C4-2B (cell line): Measurements from ENCODE around the gene NLRP1.

Experiments
- H3K27ac ChIP-seq: fragments of 450-650 bp; 2 replicates; pipeline ENCODE4 v1.5.1; 2017
- ZFX ChIP-seq: fragments of 450-650 bp; IDR thresholded peaks from 2 replicates; pipeline ENCODE4 v1.6.1; 2017
- TF ChIP-seq, protein P1 (sequence below): fragments of 450-650 bp; conservative IDR thresholded peaks from 2 replicates; pipeline ENCODE4 v1.5.1; 2017; ENCODE audit warnings: mild to moderate bottlenecking

Gene NLRP1

DNA sequence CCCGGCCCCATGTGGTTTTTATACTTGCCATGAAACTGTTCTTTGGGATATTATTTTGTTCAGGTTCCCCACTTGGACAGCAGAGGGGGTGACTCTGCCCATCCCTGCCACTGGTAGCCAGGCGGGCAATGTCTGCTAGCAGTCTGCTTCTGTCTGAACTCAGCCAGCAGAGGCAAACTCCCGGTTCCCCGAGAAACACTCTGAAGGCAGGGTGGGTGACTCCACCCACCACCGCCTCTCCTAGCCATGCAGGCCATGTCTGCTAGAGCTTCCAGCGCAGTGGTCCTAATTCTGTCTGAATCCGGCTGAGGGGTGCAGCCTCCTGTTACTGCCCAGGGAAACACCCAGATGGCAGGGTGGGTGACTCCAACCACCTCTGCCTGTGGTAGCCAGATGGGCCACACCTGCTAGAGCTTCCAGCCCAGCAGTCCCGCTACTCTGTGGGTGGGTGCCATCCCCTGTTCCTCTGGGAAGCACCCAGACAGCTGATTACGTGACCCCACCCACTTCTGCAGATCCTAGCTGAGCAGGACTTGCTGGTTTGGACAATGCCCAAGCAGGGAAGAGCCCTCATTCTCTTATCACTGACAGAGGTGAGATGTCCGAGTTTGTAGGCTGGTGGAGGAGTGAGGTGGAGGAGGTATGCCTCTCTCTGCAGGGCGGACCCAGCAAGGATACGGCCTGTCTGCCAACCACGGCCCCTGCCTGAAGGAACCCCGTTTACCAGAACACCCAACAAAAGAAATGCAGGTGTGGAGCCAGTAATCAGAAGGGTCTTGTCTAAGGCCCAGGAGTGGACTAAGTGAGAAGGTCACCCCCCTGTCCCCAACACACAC is 22.4 kb downstream of the NLRP1 start:
- TF ChIP-seq ZFX, result no peak
- TF ChIP-seq, protein P1, sequence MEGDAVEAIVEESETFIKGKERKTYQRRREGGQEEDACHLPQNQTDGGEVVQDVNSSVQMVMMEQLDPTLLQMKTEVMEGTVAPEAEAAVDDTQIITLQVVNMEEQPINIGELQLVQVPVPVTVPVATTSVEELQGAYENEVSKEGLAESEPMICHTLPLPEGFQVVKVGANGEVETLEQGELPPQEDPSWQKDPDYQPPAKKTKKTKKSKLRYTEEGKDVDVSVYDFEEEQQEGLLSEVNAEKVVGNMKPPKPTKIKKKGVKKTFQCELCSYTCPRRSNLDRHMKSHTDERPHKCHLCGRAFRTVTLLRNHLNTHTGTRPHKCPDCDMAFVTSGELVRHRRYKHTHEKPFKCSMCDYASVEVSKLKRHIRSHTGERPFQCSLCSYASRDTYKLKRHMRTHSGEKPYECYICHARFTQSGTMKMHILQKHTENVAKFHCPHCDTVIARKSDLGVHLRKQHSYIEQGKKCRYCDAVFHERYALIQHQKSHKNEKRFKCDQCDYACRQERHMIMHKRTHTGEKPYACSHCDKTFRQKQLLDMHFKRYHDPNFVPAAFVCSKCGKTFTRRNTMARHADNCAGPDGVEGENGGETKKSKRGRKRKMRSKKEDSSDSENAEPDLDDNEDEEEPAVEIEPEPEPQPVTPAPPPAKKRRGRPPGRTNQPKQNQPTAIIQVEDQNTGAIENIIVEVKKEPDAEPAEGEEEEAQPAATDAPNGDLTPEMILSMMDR, result no peak
- no peak overlapping the region for H3K27ac ChIP-seq

DNA sequence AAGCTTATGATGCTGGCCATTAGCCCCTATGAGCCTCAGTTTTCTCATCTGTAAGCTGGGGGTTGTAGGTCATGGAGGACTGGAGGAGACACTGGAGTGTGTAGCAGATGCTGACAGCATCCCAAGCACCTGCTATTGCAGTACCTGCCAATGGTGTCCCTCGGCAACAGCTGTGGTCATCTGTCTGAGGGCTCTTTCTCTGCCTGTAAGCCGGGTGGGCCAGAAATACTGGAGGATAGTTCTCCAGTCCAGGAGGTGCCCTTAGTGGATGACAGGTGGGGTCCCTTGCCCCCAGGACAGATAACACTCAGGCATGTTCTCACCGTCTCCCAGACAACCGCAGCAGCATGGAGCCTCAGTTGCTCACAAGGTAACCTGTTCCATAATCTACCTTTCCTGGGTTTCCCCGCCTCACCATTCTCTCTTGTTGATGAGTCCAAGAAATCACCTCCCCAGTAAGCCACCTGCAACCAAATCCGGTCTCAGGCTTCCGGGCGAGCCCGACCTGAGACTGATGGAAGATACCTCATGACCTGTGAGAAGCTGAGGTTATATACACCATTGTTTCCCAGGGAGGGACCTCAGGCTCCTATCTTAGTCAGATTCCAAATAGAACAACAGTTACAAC is 23.8 kb downstream of the NLRP1 start:
- no peak overlapping the region for H3K27ac ChIP-seq
- TF ChIP-seq ZFX, result no peak
- TF ChIP-seq, protein P1, result no peak

DNA sequence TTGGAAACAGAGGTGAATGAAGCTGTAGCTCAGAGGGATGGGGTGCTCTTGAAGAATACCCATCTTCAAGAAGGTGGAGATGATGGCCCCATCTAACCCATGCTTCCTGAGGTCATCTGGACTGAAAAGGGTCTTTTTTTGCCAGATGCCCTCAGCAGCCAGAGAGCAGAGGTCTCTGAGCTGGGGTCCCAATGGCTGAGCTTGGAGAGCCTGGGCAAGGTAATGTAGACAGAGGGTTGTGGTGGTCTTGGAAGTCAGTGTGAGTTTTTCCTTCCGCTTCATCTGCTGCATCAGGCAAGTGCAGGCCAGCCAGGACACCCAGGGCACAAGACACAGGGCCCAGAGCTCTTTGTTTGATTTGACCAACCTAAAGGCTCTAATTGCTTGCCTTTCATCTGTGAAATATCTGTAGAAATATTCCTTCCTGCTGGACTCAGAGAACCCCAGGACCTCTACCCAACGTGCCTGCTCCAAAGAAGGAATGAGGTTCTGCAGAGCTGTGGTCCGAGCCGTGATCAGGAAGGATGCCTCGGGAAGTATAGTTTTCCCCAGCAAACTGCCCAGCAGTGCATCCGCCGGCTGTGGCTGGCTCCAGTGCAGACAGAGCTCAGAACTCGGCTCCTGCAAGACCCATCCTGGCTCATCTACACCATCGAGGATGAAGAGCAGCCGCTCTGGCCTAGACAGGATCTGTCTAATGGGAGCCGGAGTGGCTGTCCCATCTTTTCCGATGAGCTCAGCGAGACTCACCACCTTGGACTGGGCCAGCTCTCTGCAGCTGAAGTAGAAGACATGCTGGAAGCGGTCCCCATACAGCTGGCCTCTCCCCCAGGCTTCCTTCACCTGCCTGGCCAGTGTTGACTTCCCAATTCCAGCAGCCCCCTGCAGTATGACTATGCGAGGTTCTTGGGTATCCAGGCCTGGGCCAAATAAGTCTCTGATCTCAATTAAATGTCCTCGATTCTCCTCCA is 25.2 kb downstream of the NLRP1 start:
- TF ChIP-seq ZFX, result no peak
- TF ChIP-seq, protein P1, result no peak
- no peak overlapping the region for H3K27ac ChIP-seq

DNA sequence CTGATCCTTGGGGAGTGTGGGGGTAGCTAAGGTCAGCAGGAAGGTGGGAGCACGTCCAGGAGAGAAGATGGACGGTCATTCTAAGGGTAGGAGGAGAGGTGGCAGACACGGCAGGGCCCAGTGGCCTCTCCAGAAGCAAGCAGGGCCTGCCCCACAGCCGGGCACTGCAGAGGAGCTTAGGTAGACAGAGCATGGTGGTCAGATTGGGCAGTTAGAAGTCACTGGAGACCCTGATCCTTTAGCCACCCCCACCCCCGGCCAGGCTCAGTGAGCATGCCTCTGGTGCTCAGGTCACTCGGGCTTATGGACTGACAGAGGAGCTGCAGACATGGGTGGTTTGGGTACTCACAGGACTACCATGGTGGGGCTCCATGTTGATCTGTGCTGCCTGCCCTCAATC is 26.3 kb downstream of the NLRP1 start:
- H3K27ac ChIP-seq, result no peak overlapping the region

DNA sequence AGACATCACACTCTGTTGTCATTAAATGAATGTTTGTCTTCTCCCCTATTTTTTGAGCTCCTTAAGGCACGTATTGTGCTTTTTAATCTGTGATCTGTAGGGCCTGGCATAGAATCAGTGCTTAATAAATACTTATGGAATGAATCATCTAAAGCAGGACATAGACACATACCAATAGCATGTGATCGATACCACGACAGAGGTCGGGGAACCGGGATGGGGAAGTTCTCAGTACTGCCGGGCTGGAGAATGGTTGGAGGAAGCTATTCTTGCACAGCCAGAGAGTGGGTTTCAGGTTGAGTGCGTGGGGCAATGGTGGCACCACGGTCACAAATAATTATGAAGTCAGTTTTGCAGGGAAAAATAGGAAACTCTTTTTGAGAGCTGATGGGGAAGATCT is 26.8 kb downstream of the NLRP1 start:
- TF ChIP-seq ZFX, result no peak
- TF ChIP-seq, protein P1, result no peak
- no peak overlapping the region for H3K27ac ChIP-seq

More for the DNA sequence above, 26.3 kb downstream of the NLRP1 start:
- TF ChIP-seq, protein P1, result no peak
- TF ChIP-seq ZFX, result no peak

DNA sequence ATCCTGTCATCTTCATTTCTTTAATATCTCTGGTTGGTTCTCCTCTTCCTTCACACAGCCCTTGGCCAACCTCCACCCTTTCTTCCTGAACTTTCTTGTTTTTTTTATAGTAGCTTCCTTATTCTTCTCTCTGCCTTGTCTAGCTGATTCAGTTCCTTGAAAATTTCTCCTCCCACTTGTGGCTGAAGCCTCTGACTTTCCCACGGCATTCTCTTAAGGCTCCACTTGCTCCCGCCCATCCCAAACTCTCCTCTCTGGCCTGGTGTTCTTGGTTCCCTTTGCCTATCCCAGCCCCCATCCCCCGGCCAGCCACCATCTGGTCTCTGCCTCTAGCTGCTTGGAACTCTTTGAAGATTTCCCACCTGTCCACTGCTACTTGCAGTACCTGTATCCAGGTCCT is 29.1 kb downstream of the NLRP1 start:
- H3K27ac ChIP-seq, result no peak overlapping the region

More for the DNA sequence above, 29.1 kb downstream of the NLRP1 start:
- TF ChIP-seq, protein P1, result no peak
